Hepatocyte (in vitro differentiated cells): ENCODE measurements around the gene RHOU. TPM values are rescaled to one million over a fixed set of nuclear protein-coding genes. Genes with fewer than 3 reads are reported as not detected.
A peak's percentile ranks its signal among the peaks of the same experiment; 100 is the strongest.

ENCODE experiments used
- DNase-seq: peaks from one replicate; pipeline ENCODE4 v3.0.0-alpha.2; 2016; ENCODE audit warnings: low spot score
- H2AFZ ChIP-seq: fragments of 200-600 bp; sonication (generic); 2 replicates; pipeline ENCODE4 v1.6.0; 2016; ENCODE audit warnings: antibody characterized with exemption, mild to moderate bottlenecking
- H3K27ac ChIP-seq: fragments of 200-600 bp; sonication (generic); 2 replicates; pipeline ENCODE4 v1.5.1; 2016; ENCODE audit warnings: mild to moderate bottlenecking
- H3K27me3 ChIP-seq: fragments of 200-600 bp; sonication (generic); 2 replicates; pipeline ENCODE4 v1.6.1; 2016
- H3K36me3 ChIP-seq: fragments of 200-600 bp; sonication (generic); replicated peaks from 2 replicates; pipeline ENCODE4 v1.5.1; 2016; ENCODE audit warnings: low read depth; ENCODE audit not compliant: insufficient read depth
- H3K4me1 ChIP-seq: fragments of 200-600 bp; sonication (generic); 2 replicates; pipeline ENCODE4 v1.5.1; 2016; ENCODE audit warnings: mild to moderate bottlenecking, moderate library complexity; ENCODE audit not compliant: insufficient read depth
- H3K4me2 ChIP-seq: fragments of 200-600 bp; sonication (generic); 2 replicates; pipeline ENCODE4 v1.6.0; 2016
- H3K4me3 ChIP-seq: fragments of 200-600 bp; sonication (generic); 2 replicates; pipeline ENCODE4 v1.5.1; 2016; ENCODE audit warnings: mild to moderate bottlenecking
- H3K79me2 ChIP-seq: fragments of 200-600 bp; sonication (generic); 2 replicates; pipeline ENCODE4 v1.6.0; 2017; ENCODE audit warnings: mild to moderate bottlenecking
- H3K9me2 ChIP-seq: fragments of 200-600 bp; sonication (generic); replicated peaks from 2 replicates; pipeline ENCODE4 v1.6.0; 2017; ENCODE audit warnings: mild to moderate bottlenecking; ENCODE audit not compliant: insufficient read depth
- H3K9me3 ChIP-seq: fragments of 200-600 bp; sonication (generic); 2 replicates; pipeline ENCODE4 v1.5.1; 2016; ENCODE audit warnings: low read depth, mild to moderate bottlenecking
- H4K20me1 ChIP-seq: fragments of 200-600 bp; sonication (generic); 2 replicates; pipeline ENCODE4 v1.6.0; 2016; ENCODE audit warnings: mild to moderate bottlenecking; ENCODE audit not compliant: insufficient read depth, poor library complexity, severe bottlenecking
- EZH2 ChIP-seq: fragments of 200-600 bp; sonication (generic); IDR thresholded peaks from 2 replicates; pipeline ENCODE4 v1.6.1; 2016; ENCODE audit warnings: antibody characterized with exemption, mild to moderate bottlenecking, borderline replicate concordance
- EZH2phosphoT487 ChIP-seq: fragments of 200-600 bp; sonication (generic); IDR thresholded peaks from one replicate; pipeline ENCODE4 v1.6.1; 2018; ENCODE audit warnings: antibody characterized with exemption, mild to moderate bottlenecking, low read depth, moderate library complexity; ENCODE audit not compliant: unreplicated experiment, severe bottlenecking
- WGBS: methylation state at CpG from one replicate; pipeline ENCODE4 v1.1.6; 2016; ENCODE audit warnings: low lambda C conversion rate; ENCODE audit errors: missing lambda C conversion rate; 5-methylcytosine and 5-hydroxymethylcytosine counted together
- polyA plus RNA-seq: library from polyadenylated mRNA; unstranded; fragments of >200 nt; fragmentation: Nextera tagmentation; extraction: Ambion mirVana; gene quantifications from 2 replicates; pipeline ENCODE4 v1.2.1, GENCODE V29; 2016
- total RNA-seq: library from RNA; depleted of rRNA; stranded (reverse); fragments of >200 nt; gene quantifications from 2 replicates; pipeline ENCODE4 v1.2.3, GENCODE V29; 2014
- TF ChIP-seq, protein P1 (sequence below): fragments of 200-600 bp; sonication (generic); IDR thresholded peaks from 2 replicates; pipeline ENCODE4 v1.5.1; 2016; ENCODE audit warnings: antibody characterized with exemption, mild to moderate bottlenecking; ENCODE audit not compliant: poor library complexity

RHOU gene
- total and polyA plus RNA-seq, 2 experiments from 2014 or later: 70.5 to 124 TPM

DNA sequence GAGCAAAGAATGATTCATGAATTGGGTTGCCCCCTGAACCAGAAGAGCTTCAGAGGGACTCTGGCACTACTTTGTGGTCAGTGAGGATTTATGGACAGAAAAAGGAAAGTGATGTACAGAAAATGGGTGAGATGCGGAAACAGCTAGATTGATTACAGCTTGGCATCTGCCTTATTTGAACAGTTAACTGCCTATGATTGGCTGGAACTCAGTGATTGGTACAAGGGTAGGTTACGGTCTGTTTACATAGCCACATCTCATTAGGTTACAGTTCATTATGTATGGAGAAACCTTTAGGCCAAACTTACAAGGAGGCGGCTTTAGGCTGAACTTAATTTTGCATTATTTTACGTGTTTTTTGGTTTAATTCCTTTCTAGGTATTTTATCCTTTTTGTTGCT lies 29.0 kb upstream of the RHOU start:
- Histone ChIP-seq H3K79me2 (no peaks in the 10 kb centered on the region), H3K9me3 (no peaks in the 10 kb centered on the region), H3K27ac (no peak overlapping the region), H3K4me2 (no peak overlapping the region), H3K27me3 (no peaks in the 10 kb centered on the region), H3K4me3 (no peak overlapping the region), H3K4me1 (no peaks in the 10 kb centered on the region), H2AFZ (no peak overlapping the region), H3K9me2 (no peaks in the 10 kb centered on the region), H4K20me1 (no peaks in the 10 kb centered on the region), H3K36me3 (no peaks in the 10 kb centered on the region)
- TF ChIP-seq EZH2phosphoT487 (no peak), EZH2 (no peak)
- TF ChIP-seq, protein P1, sequence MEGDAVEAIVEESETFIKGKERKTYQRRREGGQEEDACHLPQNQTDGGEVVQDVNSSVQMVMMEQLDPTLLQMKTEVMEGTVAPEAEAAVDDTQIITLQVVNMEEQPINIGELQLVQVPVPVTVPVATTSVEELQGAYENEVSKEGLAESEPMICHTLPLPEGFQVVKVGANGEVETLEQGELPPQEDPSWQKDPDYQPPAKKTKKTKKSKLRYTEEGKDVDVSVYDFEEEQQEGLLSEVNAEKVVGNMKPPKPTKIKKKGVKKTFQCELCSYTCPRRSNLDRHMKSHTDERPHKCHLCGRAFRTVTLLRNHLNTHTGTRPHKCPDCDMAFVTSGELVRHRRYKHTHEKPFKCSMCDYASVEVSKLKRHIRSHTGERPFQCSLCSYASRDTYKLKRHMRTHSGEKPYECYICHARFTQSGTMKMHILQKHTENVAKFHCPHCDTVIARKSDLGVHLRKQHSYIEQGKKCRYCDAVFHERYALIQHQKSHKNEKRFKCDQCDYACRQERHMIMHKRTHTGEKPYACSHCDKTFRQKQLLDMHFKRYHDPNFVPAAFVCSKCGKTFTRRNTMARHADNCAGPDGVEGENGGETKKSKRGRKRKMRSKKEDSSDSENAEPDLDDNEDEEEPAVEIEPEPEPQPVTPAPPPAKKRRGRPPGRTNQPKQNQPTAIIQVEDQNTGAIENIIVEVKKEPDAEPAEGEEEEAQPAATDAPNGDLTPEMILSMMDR: no peak
- DNase-seq: no peak
- 93% methylated on average over 4 of the region's 4 CpGs for WGBS

DNA sequence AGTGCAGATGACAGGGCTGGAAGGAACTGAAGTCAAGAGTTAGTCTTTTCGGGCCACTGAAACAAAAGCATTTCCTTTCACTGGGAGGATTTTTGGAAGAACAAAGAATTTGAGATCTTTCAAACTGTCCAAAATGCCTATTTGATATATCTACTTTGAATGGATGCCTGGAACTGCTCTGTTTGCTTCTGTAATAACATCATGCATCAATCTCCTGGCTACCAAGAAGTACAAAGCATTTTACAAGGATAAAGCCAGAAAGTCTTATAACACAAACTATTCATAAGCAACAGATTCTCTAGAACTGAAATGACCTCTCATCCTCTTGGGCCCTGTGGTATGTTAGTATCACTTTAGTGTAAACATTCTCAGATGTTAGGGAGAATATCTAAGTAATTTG lies 18.2 kb upstream of the RHOU start:
- no peak overlapping the region for H3K4me3 ChIP-seq
- no peak overlapping the region for H3K4me2 ChIP-seq
- peaks cover 3% of the 10 kb centered on the region for H3K4me1 ChIP-seq
- H3K27ac ChIP-seq: no peak overlapping the region
- no peaks in the 10 kb centered on the region for H4K20me1 ChIP-seq
- TF ChIP-seq EZH2phosphoT487: no peak
- TF ChIP-seq, protein P1: no peak
- no peak for TF ChIP-seq EZH2
- no peaks in the 10 kb centered on the region for H3K9me2 ChIP-seq
- no peak overlapping the region for H2AFZ ChIP-seq
- no peaks in the 10 kb centered on the region for H3K9me3 ChIP-seq
- 84% methylated on average over 1 of the region's 1 CpG for WGBS
- H3K79me2 ChIP-seq: no peaks in the 10 kb centered on the region
- no peak for DNase-seq
- no peaks in the 10 kb centered on the region for H3K36me3 ChIP-seq
- H3K27me3 ChIP-seq: no peaks in the 10 kb centered on the region

DNA sequence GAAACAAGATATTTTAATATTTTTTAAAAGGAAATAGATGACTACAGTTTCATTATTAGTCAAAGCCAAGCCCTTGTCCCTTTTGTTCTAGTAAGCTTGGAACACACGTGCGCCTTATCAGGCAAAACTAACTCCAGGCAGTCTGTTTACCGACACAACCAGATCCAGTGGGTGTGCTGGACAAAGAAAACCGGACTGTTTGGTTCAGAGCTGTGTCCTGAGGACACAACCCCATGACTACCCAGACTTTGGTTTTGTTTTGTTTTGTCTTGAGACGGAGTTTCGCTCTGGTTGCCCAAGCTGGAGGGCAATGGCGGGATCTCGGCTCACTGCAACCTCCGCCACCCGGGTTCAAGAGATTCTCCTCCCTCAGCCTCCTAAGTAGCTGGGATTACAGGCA lies 13.9 kb upstream of the RHOU start:
- H3K79me2 ChIP-seq: no peaks in the 10 kb centered on the region
- H3K4me3 ChIP-seq: no peak overlapping the region
- H2AFZ ChIP-seq: no peak overlapping the region
- H3K9me2 ChIP-seq: no peaks in the 10 kb centered on the region
- peaks cover 3% of the 10 kb centered on the region for H3K4me1 ChIP-seq
- TF ChIP-seq EZH2phosphoT487 (no peak), EZH2 (no peak)
- TF ChIP-seq, protein P1: no peak
- DNase-seq: peak; percentile 61
- H3K9me3 ChIP-seq: no peaks in the 10 kb centered on the region
- peak overlapping the region; percentile 71 for H3K27ac ChIP-seq
- H3K36me3 ChIP-seq: no peaks in the 10 kb centered on the region
- WGBS: 67% methylated on average over 10 of the region's 10 CpGs
- peak overlapping the region; percentile 7 for H3K4me2 ChIP-seq
- H3K27me3 ChIP-seq: no peaks in the 10 kb centered on the region
- H4K20me1 ChIP-seq: no peaks in the 10 kb centered on the region

DNA sequence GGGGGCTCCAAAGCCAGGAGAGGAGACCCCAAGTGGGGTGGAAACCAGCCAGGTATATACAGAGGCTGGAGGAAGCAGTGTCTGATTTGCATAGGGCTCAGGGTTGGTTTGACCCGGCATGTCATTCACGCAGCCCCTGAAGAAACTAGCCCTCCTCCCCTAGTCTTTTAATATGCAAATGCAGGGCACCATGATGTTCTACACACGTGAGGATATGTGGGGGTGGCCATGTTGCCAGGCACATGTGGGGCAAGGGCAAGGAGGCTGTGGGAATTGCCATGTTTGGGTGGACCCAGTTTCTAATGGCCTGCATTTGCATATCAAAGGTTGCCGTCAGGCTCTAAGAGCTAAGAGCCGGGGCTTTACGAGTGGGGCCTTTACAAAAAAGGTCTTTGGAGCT lies 12.0 kb upstream of the RHOU start:
- Histone ChIP-seq H3K4me1 (peaks cover 3% of the 10 kb centered on the region), H3K36me3 (no peaks in the 10 kb centered on the region), H3K9me3 (no peaks in the 10 kb centered on the region), H3K9me2 (no peaks in the 10 kb centered on the region), H3K4me2 (no peak overlapping the region), H3K27ac (peak overlapping the region; percentile 29), H3K4me3 (no peak overlapping the region), H2AFZ (no peak overlapping the region), H3K27me3 (no peaks in the 10 kb centered on the region), H4K20me1 (no peaks in the 10 kb centered on the region), H3K79me2 (no peaks in the 10 kb centered on the region)
- no peak for DNase-seq
- TF ChIP-seq EZH2 (no peak), EZH2phosphoT487 (no peak)
- TF ChIP-seq, protein P1: no peak
- WGBS: 72% methylated on average over 6 of the region's 6 CpGs
